Measurements from ENCODE around the gene ZNF346.

Gene ZNF346

DNA sequence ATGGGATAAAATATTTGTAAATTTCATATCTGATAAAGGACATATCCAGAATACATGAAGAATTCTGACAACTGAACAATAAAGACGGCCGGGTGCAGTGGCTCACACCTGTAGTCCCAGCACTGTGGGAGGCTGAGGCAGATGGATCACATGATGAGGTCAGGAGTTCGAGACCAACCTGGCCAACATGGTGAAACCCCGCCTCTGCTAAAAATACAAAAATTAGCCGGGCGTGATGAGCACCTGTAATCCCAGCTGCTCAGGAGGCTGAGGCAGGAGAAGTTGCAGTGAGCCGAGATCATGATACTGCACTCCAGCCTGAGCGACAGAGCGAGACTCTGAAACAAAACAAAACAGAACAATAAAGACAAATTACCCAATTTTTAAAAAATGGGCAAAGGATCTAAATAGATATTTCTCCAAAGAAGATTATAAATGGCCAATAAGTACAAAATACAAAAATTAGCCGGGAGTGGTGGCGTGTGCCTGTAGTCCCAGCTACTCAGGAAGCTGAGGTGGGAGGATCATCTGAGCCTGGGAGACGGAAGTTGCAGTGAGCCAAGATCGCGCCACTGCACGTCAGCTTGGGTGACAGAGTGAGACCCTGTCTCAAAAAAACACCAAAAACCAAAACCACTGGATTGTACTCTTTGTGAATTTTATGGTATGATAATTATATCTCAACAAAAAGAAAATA lies 101.4 kb downstream of the ZNF346 start:
- no peak for DNase-seq (ENCODE audit: low read depth)

DNA sequence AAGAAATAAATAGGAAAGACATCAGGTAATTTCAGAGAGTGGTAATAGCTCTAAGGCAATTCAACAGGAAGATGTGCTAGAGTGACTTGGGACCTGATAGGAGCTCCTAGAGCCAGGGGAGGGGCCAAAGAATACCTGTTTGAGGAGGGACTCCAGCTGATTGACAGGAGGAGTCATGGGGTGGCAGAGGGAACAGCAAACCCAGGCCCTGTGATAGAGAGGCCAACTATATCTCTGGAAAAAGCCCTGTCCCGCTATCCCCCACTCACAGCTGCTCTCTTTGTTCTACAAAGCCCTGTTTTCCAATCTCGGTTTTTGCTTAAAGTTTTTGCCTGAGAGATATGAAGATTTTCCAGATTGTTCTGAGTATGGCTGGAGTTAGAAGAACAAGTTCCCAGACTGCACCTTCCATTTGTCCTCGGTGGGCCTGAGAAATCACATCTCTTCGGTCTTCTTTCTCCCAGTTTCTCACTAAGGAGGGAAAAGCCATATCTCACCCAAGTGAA lies 102.0 kb downstream of the ZNF346 start:
- TF ChIP-seq, protein P1, sequence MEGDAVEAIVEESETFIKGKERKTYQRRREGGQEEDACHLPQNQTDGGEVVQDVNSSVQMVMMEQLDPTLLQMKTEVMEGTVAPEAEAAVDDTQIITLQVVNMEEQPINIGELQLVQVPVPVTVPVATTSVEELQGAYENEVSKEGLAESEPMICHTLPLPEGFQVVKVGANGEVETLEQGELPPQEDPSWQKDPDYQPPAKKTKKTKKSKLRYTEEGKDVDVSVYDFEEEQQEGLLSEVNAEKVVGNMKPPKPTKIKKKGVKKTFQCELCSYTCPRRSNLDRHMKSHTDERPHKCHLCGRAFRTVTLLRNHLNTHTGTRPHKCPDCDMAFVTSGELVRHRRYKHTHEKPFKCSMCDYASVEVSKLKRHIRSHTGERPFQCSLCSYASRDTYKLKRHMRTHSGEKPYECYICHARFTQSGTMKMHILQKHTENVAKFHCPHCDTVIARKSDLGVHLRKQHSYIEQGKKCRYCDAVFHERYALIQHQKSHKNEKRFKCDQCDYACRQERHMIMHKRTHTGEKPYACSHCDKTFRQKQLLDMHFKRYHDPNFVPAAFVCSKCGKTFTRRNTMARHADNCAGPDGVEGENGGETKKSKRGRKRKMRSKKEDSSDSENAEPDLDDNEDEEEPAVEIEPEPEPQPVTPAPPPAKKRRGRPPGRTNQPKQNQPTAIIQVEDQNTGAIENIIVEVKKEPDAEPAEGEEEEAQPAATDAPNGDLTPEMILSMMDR (conservative IDR thresholded peaks at IDR 0.05; ENCODE audit: low read depth, low read length) = no peak
- no peak for DNase-seq (ENCODE audit: low read depth)
- H3K4me3 ChIP-seq (ENCODE audit: low read length) = no peak overlapping the region

More for the DNA sequence above, 101.4 kb downstream of the ZNF346 start:
- TF ChIP-seq, protein P1 (conservative IDR thresholded peaks at IDR 0.05; ENCODE audit: low read depth, low read length) = no peak
- no peak overlapping the region for H3K4me3 ChIP-seq (ENCODE audit: low read length)

DNA sequence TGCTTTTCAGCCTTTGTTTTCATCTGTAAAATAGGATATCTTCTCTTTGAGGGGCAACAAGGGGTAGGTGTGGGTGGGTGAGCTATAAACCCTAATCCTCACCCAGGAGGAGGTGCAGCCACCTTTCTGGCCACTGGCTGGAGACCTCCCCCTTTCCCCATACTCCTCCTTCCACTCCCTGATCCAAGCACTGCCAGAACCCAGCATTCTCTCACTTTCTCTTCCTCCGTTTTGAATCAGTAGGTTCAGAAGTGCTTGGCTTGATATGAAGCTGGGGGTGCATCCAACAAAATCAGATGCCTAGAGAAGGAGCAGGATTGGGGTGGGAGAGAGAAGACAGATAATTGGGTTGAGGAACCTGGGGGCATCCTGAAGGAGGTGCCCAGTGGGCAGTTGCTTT lies 104.3 kb downstream of the ZNF346 start:
- TF ChIP-seq, protein P1 (conservative IDR thresholded peaks at IDR 0.05; ENCODE audit: low read depth, low read length) = no peak
- H3K4me3 ChIP-seq (ENCODE audit: low read length) = no peak overlapping the region
- no peak for DNase-seq (ENCODE audit: low read depth)

DNA sequence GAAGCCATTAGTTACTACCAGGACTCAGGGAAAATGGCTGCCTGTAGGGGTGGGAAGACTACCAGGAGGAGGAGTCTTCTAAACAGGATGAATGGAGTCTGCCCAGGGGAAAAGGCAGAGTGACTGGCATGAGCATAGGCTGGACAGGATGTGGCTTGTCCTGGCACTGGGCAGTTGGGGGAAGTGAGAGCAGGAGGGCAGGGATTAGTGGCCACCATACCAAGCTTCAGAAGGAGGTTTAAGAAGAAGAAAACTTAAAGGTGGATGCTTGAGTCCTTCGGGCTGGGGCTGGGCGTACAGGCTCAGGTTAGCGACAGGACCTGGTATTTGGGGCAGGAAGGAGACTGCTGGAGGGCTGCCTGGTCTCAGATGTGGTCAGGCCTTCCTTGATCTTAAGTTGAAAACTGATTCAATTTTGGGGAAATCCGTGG lies 106.1 kb downstream of the ZNF346 start:
- DNase-seq (ENCODE audit: low read depth) = no peak
- TF ChIP-seq, protein P1 (conservative IDR thresholded peaks at IDR 0.05; ENCODE audit: low read depth, low read length) = no peak
- no peak overlapping the region for H3K4me3 ChIP-seq (ENCODE audit: low read length)

DNA sequence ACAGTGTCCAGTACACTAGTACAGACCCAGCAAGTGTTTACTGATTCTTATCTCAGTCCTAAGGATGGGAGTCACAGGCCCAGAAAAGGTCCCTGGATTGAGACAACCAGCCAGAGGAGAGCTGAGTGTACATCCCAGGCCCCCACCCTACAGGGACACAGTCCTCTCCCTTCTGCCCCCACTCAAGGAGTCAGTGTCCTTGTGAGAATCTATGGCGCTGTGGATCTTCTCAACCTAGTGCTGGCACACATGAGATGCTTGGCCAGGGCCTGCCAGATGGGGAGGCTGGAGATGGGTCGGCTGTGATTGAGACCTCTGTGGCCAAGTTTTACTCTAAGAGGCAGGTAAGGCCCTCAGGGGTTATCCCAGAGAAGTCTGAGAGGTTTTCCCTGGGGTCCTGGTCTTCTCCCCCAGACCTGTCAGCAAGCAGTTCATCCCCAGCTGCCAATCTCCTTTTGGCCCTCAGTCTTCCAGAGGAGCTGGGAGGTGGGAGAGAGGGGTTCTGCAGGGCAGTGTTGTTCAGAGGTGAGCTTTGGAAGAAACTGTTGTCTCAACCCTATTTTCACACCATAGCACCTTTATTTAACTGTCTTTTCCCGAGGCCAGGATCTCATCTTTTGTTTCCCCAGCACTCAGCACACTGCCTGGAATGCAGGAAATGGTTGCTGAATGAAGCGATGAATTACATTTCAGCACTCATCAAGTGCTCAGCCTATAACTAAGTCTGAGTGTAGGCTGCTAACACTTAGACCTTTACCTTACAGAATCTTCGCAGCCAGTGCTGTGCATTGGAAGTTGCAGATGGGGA lies 107.9 kb downstream of the ZNF346 start:
- H3K4me3 ChIP-seq (ENCODE audit: low read length) = no peak overlapping the region
- no peak for DNase-seq (ENCODE audit: low read depth)
- TF ChIP-seq, protein P1 (conservative IDR thresholded peaks at IDR 0.05; ENCODE audit: low read depth, low read length) = no peak

Measured in retinal pigment epithelial cell (primary cell).